ENCODE results near the gene REEP5.
"Not testable (repeated sequence)": the region's sequence is repeated elsewhere in the genome, so short reads cannot be mapped to it uniquely, and the experiment has no call there.

REEP5 gene

GRCh38 chr5:112931473-112931872, 9.4 kb upstream of the REEP5 start:
- DNase-seq, result no peak

- no peak for DNase-seq
These were observed 8.0 kb upstream of the REEP5 start for GRCh38 chr5:112930082-112930344.

- no peak for DNase-seq
These were observed 7.5 kb upstream of the REEP5 start for GRCh38 chr5:112929336-112930081.

- no peak for DNase-seq
These were observed 2.0 kb upstream of the REEP5 start for GRCh38 chr5:112923988-112924387.

GRCh38 chr5:112923148-112923917, 1.3 kb upstream of the REEP5 start:
- DNase-seq, result no peak

- peak; percentile 33 for DNase-seq
These were observed 798 bp downstream of the REEP5 start for GRCh38 chr5:112921026-112921832.

GRCh38 chr5:112919972-112920371, 2.1 kb downstream of the REEP5 start:
- no peak for DNase-seq

- no peak for DNase-seq
These were observed 3.3 kb downstream of the REEP5 start for GRCh38 chr5:112918679-112919078.

- DNase-seq, result no peak
These were observed 3.9 kb downstream of the REEP5 start for GRCh38 chr5:112918136-112918535.

GRCh38 chr5:112917453-112917995, 4.5 kb downstream of the REEP5 start:
- no peak for DNase-seq

- DNase-seq, result no peak
These were observed 6.2 kb downstream of the REEP5 start for GRCh38 chr5:112915831-112916230.

GRCh38 chr5:112914584-112914983, 7.4 kb downstream of the REEP5 start:
- DNase-seq, result no peak

- no peak for DNase-seq
These were observed 11.5 kb downstream of the REEP5 start for GRCh38 chr5:112910529-112910928.

GRCh38 chr5:112908854-112909253, 13.2 kb downstream of the REEP5 start:
- DNase-seq, result no peak

- DNase-seq, result no peak
These were observed 14.8 kb downstream of the REEP5 start for GRCh38 chr5:112907166-112907631.

GRCh38 chr5:112906637-112907036, 15.4 kb downstream of the REEP5 start:
- no peak for DNase-seq

GRCh38 chr5:112904996-112905395, 17.0 kb downstream of the REEP5 start:
- DNase-seq, result not testable (repeated sequence)

GRCh38 chr5:112902561-112902960, 19.5 kb downstream of the REEP5 start:
- DNase-seq, result no peak

- DNase-seq, result no peak
These were observed 26.3 kb downstream of the REEP5 start for GRCh38 chr5:112895682-112896081.

GRCh38 chr5:112892776-112893175, 29.3 kb downstream of the REEP5 start:
- DNase-seq, result no peak

- not testable (repeated sequence) for DNase-seq
These were observed 30.0 kb downstream of the REEP5 start for GRCh38 chr5:112892066-112892465.

- DNase-seq, result no peak
These were observed 35.1 kb downstream of the REEP5 start for GRCh38 chr5:112886975-112887374.

- DNase-seq, result no peak
These were observed 37.0 kb downstream of the REEP5 start for GRCh38 chr5:112885001-112885400.

All from NCI-H748 treated with DMSO at 0.1 percent for 48 hours (cell line).